IPS-NIHi11 (cell line): ENCODE data around the gene HNRNPF.
A peak's percentile ranks its signal among the peaks of the same experiment; 100 is the strongest.

Source experiments
- DNase-seq: peaks from one replicate; pipeline ENCODE4 v3.0.0; 2012; ENCODE audit warnings: mixed read lengths, low spot score

Gene HNRNPF

DNA sequence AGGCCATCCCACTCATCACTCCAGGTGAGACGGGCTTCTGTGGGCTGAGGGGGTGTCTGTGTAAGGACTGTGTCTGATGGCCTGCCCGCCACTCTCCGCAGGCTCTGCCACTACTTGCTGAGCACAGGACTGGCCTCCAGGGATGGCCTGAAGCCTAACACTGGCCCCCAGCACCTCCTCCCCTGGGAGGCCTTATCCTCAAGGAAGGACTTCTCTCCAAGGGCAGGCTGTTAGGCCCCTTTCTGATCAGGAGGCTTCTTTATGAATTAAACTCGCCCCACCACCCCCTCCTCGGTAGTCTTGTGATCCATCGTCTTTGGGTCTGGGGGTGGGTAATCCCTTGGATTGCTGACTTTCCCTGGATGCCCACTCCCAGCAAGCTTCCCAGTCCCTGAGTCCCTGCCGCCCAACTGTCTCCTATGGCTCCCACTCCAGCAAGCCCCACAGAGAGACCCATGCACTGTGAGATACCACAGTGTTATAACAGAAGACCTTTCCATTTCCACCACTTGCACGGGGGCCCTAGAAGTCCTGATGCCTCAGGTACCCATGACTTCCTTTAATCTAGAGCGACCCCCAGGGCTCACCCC is 32.8 kb downstream of the HNRNPF start:
- no peak for DNase-seq

DNA sequence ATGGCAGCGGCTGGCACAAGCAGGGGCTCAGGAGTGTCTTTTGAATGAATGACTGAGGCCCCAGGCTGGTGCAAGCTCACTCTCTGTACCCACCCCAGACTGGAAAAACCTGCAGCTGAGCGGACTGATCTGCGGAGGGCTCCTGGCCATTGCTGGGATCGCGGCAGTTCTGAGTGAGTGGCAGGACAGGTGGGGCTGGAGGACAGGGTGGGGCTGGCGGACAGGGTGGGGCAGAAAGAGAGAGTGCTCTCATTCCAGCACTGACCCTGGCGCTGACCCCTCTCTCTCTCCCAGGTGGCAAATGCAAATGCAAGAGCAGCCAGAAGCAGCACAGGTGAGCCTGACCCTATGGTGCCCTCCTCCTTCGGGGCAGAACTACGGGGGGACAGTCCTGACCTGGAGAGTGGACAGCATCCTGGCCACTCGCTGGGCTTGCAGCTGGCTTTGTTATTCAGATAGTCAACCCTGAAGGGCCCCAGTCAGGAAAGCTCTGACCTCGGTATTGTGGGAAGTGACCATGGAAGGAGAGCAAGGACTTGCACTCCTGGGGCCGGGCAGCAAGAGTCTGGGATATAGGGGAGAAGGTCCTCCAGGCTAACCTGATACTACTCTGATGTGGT is 33.5 kb downstream of the HNRNPF start:
- DNase-seq = no peak

DNA sequence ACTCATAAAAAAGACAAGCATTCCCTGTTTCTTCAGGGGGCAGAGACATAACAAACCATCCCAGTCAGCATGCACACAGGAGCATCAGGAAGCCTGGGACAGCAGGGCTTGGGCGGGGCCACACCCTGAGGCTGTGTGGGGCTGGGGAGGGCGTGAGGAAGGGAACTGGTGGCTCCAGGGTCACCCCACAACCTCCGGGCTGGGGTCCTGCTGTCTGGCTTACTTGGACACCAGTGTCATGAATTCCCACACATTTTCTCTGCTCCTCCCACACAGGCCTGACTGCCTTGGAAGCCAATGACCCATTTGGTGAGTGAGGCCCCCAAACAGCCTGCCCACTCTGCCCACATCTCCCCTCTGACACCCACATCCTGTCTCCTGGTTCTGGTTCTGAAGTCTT is 34.8 kb downstream of the HNRNPF start:
- DNase-seq = no peak

DNA sequence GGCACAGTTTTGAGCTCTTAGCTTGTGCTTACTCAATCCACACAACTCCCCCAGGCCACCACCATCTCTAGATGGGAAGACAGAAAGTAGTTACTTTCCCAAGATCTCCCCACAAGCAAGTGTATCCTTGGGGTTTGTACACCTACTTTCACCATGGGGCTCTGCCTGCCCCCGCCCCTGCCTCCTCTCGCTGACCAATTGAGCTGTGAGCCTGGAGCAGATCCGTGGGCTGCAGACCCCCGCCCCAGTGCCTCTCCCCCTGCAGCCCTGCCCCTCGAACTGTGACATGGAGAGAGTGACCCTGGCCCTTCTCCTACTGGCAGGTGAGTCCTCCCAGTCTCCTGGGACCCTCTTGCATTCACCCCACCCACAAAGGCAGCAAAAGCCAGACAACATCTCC is 35.5 kb downstream of the HNRNPF start:
- no peak for DNase-seq

DNA sequence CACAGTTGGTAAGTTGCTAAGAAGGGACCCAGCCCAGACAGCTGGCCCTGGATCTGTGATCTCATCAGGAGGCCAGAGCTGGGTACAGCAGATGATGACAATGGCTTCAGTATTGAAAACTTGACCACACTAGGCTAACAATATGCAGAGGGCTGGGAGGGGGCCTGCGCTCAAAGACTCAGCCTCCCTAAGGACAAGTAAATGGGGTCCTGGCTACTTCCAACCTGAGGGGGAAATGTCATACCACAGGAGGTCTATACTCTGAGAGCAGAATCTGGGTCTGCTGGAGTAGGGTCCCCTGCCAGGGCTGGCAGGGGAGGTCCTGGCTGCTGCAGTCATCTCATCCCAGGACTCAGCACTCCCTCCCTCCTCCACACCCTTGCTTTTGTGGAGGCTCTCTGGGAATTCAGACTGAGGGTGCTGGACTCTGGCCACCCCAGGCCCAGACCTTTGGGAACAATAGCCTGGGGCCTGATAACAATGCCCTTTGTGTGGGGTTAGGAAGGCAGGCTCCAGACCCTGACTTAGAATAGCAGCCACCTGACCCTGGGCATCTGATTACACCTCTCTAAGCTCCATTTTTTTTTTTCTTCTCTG is 36.1 kb downstream of the HNRNPF start:
- no peak for DNase-seq

DNA sequence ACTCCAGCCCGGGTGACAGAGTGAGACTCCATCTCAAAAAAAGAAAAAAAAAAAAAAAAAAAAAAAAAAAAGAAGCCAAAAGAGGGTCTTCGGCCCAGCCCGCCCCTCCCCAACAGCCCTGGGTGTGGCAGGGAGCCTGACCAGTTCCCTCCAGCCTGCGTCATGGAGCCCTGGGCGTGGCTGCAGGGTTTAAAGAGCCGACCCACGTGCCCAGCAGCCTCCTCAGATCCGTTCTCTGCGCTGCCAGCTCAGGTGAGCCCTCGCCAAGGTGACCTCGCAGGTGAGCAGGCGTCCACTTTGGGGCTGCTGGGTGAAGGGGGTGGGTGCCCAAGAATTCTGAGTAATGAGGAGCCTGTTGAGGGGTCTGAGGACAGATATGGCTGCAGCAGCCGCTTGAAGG is 37.6 kb downstream of the HNRNPF start, which contains the start of gene FXYD4:
Gene FXYD4, plus strand, starts transcription at position 219 of the 400 bp plus-strand sequence. CDS start 2,111 bp downstream, outside the sequence.
- DNase-seq = no peak

DNA sequence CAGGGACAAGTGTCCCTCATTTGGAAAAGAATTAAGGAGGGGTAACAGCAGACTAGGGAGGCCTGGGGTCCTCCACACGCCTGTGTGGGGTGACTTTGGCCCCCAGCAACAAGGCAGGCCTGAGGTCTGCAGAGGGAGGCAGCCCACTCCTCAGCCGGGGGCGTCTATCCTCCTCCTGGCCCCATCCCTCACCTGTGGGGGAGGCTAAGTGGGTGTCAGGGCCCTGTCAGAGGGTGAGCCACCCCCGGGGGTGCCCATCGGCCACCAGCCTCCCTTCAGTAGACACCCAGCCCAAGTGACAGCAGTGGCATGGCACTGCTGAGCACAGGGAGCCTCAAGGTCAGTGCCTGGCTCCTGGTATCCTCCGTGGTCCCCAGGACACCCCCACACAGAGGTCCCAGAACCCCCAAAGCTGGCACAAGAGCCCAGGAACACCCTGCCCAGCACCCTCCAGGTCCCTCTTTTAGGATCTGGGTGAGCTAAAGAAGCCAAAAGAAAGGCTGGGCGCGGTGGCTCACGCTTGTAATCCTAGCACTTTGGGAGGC is 38.2 kb downstream of the HNRNPF start:
- DNase-seq = no peak

DNA sequence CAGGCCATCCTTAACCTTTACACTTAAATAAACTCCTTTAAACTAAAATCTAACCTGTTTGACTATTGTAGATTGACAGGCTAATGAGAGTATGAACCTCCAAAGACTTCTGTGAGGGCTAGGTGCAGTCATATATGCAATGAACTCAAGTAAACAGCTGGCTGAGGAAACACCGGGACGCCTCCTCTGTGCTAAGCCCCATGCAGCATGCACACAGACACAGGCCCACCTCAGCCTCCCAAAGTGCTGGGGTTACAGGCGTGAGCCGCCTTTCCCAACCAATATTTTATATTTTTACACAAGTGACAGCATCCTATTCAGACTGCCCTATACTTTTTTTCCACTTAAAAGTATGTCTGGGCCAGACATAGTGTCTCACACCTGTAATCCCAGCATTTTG is 39.1 kb downstream of the HNRNPF start:
- no peak for DNase-seq

DNA sequence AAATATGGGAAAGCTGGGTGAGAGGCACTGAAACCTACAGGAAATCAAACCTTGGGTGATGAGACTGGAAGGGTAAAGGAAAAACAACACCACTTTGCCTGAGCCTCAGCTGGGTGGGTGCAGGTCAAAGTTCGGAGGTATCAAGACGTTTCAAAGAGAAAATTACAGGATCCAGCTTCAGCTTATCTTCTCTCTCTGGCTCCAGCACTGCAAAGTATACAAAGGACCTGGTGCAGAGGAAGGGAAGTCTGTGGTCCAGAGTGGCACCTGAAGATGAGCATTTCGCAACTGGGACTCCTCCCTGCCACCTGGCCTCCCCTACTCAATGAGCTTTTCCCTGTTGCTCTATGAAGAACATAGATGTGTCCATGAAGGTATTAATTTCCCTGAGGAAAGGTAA is 44.0 kb downstream of the HNRNPF start:
- DNase-seq = no peak

DNA sequence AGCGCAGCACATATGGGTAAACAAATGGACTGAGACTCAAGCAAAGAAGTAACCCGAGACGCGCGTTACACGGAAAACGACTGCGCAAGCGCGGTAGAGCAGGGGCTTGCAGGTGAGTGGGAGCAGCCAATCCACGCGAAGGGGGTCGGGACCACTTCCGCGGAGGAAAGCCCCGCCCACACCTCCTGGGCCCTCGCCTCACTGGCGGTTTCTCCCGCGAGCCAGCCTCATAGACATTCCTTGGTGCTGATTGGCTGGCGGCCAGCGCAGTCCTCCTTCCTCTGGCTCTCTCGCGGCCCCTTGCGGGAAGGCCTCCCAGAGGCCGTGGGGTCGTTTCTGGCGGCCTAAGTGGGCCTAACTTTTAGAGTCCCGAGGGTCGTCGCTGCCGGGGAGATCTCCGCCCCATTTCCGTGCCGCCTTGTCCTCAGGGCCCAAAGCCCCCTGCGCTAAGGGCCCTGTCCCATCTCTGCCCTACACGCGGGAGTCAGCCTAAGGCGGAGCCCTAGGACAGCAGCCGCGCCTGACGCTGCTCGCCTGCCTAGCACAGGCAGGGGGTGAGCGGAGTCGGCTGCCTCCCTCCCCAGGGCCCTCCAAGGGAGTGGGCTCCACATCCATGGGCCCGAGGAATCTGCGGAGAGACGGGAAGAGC is 46.7 kb downstream of the HNRNPF start:
- DNase-seq = peak; percentile 94

DNA sequence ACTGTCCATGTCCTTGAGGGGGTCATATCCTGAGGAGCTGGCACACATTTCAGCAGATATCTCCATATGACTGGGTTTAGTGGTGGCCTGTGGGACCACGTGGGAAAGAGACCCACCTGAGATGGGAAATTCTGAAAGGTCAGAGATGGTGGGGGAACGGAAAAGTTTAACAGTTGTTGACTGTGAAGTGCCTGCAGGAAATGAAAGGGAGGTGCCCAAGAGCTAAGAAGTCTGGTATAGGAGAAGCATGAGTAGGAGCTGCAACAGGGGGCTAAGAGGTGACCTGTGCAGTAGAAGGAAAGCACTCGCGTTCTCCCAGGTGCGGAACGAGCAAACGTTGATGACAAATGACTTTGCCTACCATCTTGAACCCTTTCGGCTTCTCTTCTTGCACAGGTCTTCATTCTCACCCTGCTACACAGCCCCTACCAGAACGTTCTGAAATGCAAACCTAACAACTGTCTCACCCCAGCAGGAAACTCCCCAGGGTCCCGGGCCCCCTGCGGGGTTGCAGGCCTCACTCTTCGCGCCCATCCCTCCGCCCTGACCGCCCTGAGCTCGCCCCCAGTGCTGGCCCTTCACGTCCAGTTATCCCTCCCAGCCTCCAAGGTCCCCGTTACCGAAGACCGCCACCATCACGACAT is 47.3 kb downstream of the HNRNPF start:
- peak; percentile 4 for DNase-seq

DNA sequence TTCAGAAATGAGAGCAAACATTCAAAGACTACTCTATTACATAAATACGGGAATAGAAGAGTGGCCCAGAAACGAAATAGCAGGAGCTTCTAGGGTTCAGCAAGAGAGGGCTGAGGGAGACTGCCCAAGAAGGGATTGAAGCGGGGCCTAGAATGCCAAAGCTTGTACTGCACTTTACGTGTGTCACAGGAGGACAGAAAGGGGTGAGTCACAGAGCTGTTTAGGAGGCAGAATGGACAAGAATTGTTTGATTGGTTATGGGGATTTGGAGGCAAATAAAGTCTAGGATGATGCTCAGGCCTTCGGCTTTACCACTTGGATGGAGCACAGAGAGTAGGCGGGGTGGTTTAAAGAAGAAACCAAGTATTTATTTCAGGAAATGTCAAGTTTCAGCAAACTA is 48.9 kb downstream of the HNRNPF start:
- no peak for DNase-seq

DNA sequence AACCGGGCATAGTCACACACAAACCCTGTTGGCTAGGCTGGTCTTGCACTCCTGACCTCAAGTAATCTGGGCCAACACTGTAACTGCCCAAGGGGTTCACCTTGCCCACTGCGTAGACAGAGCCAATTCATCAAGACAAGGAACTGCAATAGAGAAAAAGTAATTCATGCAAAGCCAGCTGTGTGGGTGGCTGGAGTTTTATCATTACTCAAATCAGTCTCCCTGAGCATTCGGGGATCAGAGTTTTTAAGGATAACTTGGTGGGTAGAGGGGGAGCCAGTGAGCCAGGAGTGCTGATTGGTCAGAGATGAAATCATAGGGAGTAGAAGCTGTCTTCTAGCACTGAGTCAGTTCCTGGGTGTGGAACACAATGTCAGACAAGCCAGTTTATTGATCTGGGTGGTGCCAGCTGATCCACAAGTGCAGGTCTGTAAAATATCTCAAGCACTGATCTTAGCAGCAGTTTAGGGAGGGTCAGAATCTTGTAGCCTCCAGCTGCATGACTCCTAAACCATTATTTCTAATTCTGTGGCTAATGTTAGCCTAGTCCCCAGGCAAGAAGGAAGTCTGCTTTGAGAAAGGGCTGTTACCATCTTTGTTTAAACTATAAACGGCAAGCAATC is 53.1 kb downstream of the HNRNPF start:
- no peak for DNase-seq

DNA sequence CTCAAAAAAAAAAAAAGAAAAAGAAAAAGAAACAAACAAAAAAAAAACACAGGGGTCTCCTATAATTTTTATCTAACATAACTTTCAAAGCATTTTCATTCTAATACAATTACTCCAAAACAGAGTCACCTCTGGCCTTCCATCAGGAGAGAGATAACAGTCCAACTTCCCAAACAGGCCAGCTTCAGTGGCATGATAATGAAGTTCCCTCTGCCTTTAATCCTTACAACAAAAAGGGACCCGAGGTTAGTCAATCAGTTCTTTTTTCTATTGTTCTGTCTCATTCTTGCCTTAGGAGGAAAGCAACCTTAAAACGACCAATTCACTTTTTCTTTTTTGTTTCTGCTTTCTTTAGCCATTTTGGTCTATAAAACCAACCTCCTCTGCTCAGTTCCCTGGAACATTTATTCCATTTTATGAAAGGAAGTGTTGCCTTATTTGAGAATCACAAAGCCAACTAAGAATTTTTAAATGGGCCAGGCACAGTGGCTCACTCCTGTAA is 54.1 kb downstream of the HNRNPF start:
- DNase-seq = peak; percentile 1

DNA sequence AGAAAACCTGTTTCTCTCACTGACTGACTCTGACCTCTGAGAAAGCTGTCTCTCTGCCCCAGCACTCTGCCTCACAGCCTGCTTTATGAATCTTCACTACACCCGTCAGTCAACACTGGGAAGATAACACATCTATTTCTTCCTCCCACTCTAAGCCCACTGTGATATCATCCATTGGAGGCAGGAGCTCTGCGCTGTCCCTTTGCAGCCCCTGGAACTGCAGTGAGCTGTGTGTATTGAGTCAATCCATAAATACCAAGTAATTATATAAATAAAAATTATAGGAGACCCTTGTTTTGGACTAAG is 54.7 kb downstream of the HNRNPF start:
- peak; percentile 1 for DNase-seq

DNA sequence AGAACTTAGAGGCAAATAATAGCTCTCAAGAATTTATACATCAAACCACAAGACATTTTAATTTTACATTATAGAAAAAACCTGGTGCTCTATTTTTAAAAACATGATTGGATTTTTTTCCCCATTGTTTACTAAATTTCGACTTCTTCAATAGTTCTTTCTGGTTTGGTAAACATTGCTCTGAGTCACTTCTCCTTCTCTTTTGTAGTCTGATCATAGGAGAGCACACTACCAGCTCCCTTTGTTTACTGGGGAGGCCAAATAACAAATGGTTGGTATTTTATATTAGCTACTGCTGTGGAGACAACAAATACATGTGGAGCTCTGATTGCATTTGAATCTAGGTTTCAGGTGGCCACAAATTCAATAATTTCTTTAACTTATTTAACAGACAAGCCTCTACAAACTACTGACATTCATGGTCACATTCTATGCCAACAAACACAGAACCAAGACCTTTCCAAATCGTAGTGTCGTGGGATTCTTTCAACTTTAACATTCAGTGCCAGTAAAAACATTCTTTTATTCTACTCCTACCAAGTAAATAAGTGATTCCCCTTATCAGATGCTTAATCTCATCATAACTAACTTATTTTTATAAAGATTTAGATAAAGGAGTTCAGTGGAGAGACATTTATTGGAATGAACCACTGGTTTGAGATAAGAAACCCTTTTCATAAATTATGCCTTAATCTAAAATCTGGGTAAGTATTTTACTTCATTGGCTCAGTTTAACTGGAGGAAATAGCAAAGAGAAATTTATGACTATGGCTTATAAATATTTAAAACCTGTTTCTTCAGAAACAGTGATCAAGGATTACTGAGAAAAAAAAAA is 55.3 kb downstream of the HNRNPF start:
- DNase-seq = peak; percentile 1

DNA sequence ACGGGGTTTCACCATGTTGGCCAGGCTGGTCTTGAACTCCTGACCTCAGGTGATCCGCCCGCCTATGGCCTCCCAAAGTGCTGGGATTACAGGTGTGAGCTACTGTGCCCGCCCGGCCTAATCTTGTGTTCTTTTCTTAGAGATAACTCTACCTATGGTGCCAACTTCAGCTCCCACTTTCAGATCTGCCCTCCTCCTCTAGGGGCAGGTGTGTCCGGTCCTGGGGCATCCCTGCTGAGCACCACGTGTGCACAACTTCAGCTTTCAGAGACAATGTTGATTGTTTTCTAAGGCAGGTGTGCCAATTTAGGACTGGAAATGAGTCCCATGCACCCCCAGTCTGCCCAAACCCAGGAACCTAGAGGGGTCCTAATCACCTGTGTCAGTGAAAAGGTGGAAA is 56.0 kb downstream of the HNRNPF start:
- peak; percentile 2 for DNase-seq

DNA sequence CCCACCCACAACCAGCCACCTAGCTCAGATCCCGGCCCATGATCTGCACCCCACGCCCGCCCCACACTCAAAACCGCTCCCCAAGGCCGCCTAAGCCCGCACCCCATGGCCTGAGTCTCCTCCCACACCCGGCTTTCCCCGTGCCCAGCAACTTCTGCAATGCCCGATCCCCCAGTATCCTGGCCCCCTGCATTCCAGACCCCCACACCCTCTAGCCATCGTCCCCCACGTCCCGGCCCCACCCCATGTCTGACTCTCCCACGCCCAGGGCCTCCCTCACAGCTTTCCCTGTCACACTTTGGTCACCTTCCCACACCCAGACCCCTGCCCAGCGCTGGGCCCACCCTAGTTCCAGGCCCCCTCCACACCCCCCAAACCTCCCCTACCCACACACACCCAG is 57.7 kb downstream of the HNRNPF start:
- peak; percentile 1 for DNase-seq

DNA sequence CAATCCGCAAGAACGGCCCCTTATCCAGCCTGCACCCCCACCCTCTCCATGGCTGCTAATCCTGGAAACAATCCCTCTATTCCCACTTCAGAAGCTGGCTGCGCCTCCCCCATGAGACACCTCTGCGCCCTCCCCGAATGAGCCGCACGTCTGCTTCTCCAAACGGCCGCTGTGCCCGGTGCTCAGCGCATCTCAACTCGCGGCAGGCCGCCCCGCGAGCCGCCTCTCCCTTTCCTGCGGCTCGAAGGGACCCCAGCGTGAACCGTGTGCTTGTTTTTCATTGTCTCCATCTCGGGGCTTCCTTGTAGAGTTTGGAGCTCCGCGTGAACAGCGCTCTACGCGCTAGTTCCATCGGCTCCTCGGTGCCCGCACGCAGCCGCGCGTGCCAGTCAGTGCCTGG is 58.3 kb downstream of the HNRNPF start:
- peak; percentile 1 for DNase-seq

DNA sequence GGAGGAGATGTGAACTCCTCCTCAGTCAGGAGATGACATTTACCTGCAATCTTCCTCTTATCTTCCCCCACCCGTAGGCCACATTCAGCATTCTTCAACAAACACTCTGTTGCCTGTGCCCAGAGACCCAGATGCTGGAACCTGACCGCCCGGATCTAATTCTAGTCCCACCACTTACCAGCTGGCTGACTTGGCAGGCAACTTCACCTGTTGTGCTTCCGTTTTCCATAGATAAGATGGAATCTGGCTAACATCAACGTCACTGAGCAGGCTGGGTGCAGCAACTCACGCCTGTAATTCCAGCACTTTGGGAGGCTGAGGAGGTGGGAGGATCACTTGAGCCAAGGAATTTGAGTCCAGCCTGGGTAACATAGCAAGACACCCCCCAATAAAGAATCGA is 58.8 kb downstream of the HNRNPF start:
- DNase-seq = peak; percentile 1
